Calu3 (cell line): Measurements from ENCODE around the gene STPG2. TPM values are rescaled to one million over a fixed set of nuclear protein-coding genes. Genes with fewer than 3 reads are reported as not detected.

Source experiments
- BruUV-seq: library from RNA; stranded (reverse); fragments of 400-500 nt; replicated peaks from 2 replicates; lab custom pipeline; 2021; lab: Mats Ljungman, UMichigan
- CTCF ChIA-PET: fragments of 300-600 bp; sonication (Branson Sonifier 250); formaldehyde crosslinking; loops from one replicate; lab custom pipeline; 2022; ENCODE audit warnings: antibody characterized with exemption; lab: Charles Lee
- DNase-seq: peaks from one replicate; pipeline ENCODE4 v3.0.0; 2022
- H3K27ac Mint-ChIP-seq: one replicate; pipeline ENCODE4 v1.8.0; 2022; ENCODE audit warnings: mixed read lengths; ENCODE audit not compliant: unreplicated experiment
- H3K27me3 Mint-ChIP-seq: one replicate; pipeline ENCODE4 v1.8.0; 2022; ENCODE audit warnings: mixed read lengths; ENCODE audit not compliant: unreplicated experiment
- H3K36me3 Mint-ChIP-seq: one replicate; pipeline ENCODE4 v1.8.0; 2022; ENCODE audit warnings: mild to moderate bottlenecking, moderate library complexity, mixed read lengths; ENCODE audit not compliant: insufficient read depth, unreplicated experiment
- H3K4me1 Mint-ChIP-seq: one replicate; pipeline ENCODE4 v1.8.0; 2022; ENCODE audit warnings: mild to moderate bottlenecking, low read depth, mixed read lengths; ENCODE audit not compliant: unreplicated experiment
- H3K4me3 Mint-ChIP-seq: one replicate; pipeline ENCODE4 v1.8.0; 2022; ENCODE audit warnings: mild to moderate bottlenecking, low read depth, moderate library complexity, mixed read lengths; ENCODE audit not compliant: unreplicated experiment
- H3K9me3 Mint-ChIP-seq: one replicate; pipeline ENCODE4 v1.8.0; 2022; ENCODE audit warnings: low read depth, mixed read lengths; ENCODE audit not compliant: unreplicated experiment
- CTCF ChIP-seq: fragments of 200-600 bp; IDR thresholded peaks from one replicate; pipeline ENCODE4 v1.8.0; 2022; ENCODE audit warnings: antibody characterized with exemption; ENCODE audit not compliant: unreplicated experiment
- intact Hi-C: fragments of 100-400 bp; cut with micrococcal nuclease; formaldehyde crosslinking; loops from one replicate; pipeline ENCODE4 v1.10.0; 2022; ENCODE audit not compliant: unreplicated experiment
- total RNA-seq: library from RNA; stranded (reverse); gene quantifications from 2 replicates; pipeline ENCODE4 v1.2.3, GENCODE V29; 2022

Gene STPG2
- total RNA-seq, 1 experiment from 2014 or later, result not detected

GRCh38 chr4:97938141-97938540, 205.1 kb downstream of the STPG2 start:
- Mint-ChIP-seq H3K27ac (no peak overlapping the region), H3K4me3 (no peak overlapping the region), H3K4me1 (no peaks in the 10 kb centered on the region), H3K27me3 (no peaks in the 10 kb centered on the region), H3K36me3 (no peaks in the 10 kb centered on the region), H3K9me3 (peaks cover 3% of the 10 kb centered on the region)
- DNase-seq, result no peak
- CTCF ChIA-PET, result no interaction called here
- no TSS peak for BruUV-seq
- intact Hi-C loops, result no loop called here
- TF ChIP-seq CTCF, result no peak

- no TSS peak for BruUV-seq
- no peak overlapping the region for H3K27ac Mint-ChIP-seq
- TF ChIP-seq CTCF, result no peak
- no peaks in the 10 kb centered on the region for H3K4me1 Mint-ChIP-seq
- H3K9me3 Mint-ChIP-seq, result no peaks in the 10 kb centered on the region
- DNase-seq, result no peak
- H3K27me3 Mint-ChIP-seq, result no peaks in the 10 kb centered on the region
- H3K36me3 Mint-ChIP-seq, result no peaks in the 10 kb centered on the region
- intact Hi-C loops, result no loop called here
- no peak overlapping the region for H3K4me3 Mint-ChIP-seq
- CTCF ChIA-PET, result no interaction called here
Observed at GRCh38 chr4:97924341-97924958, 218.8 kb downstream of the STPG2 start.

- Mint-ChIP-seq H3K36me3 (no peaks in the 10 kb centered on the region), H3K27me3 (no peaks in the 10 kb centered on the region), H3K9me3 (no peaks in the 10 kb centered on the region), H3K27ac (no peak overlapping the region), H3K4me3 (no peak overlapping the region), H3K4me1 (no peaks in the 10 kb centered on the region)
- CTCF ChIA-PET, result no interaction called here
- BruUV-seq, result no TSS peak
- no peak for TF ChIP-seq CTCF
- intact Hi-C loops, result no loop called here
- DNase-seq, result no peak
Observed at GRCh38 chr4:97923096-97923495, 220.2 kb downstream of the STPG2 start.

DNA sequence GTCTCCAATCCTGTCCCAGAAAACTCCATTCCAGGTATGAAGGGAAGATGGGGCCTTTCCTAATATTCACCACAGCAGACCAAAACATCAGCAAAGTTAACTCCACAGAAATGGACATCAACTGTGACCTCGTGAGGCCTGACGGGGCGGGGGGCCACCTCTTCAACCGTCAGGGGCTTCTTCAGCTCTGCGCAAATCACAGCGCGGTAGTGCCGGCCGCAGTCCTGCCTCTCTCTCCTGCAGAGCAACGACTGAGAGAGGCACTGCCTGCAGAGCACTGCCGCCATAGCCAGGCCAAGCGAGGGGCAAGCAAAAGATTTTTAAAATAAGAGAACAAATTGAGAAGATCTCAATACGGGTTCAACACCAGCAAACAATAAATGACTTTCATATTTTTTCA, 226.2 kb downstream of the STPG2 start:
- H3K27ac Mint-ChIP-seq, result no peak overlapping the region
- H3K4me1 Mint-ChIP-seq, result peaks cover 7% of the 10 kb centered on the region
- CTCF ChIA-PET, result no interaction called here
- no peaks in the 10 kb centered on the region for H3K36me3 Mint-ChIP-seq
- no peak for TF ChIP-seq CTCF
- no peaks in the 10 kb centered on the region for H3K9me3 Mint-ChIP-seq
- DNase-seq, result no peak
- H3K27me3 Mint-ChIP-seq, result no peaks in the 10 kb centered on the region
- no TSS peak for BruUV-seq
- H3K4me3 Mint-ChIP-seq, result no peak overlapping the region
- intact Hi-C loops, result no loop called here
